Astrocyte of the cerebellum (primary cell): ENCODE measurements around the gene TREX2.

ENCODE experiments used
- DNase-seq: peaks from one replicate; pipeline ENCODE4 v3.0.0-alpha.2; 2011; ENCODE audit warnings: low read depth
- H3K4me3 ChIP-seq: 2 replicates; pipeline ENCODE4 v1.5.1; 2011; ENCODE audit warnings: mild to moderate bottlenecking, low read depth, low read length, moderate library complexity
- CTCF ChIP-seq: IDR thresholded peaks from 2 replicates; pipeline ENCODE4 v1.5.1; 2012; ENCODE audit warnings: low read length, low read depth, moderate library complexity, mild to moderate bottlenecking; ENCODE audit errors: missing control alignments
- in situ Hi-C: cut with HindIII; loops from 2 replicates; pipeline ENCODE4 v1.10.0; 2017; ENCODE audit warnings: low sequenced_read_pairs

The TREX2 gene

GRCh38 chrX:153445856-153446635 lies at the start of gene TREX2:
Gene TREX2, minus strand, starts transcription at chrX:153446056. Its CDS starts 626 bp downstream, at chrX:153445430.
- DNase-seq, result no peak
- in situ Hi-C loops, result no loop called here
- no peak for TF ChIP-seq CTCF

GRCh38 chrX:153495362-153495751 lies 49.5 kb upstream of the TREX2 start:
- in situ Hi-C loops, result no loop called here
- peak overlapping the region; percentile 51 for H3K4me3 ChIP-seq
- DNase-seq, result no peak
- TF ChIP-seq CTCF, result no peak

More at GRCh38 chrX:153445856-153446635, at the start of gene TREX2:
- H3K4me3 ChIP-seq, result no peak within 1 kb of the TSS

DNA sequence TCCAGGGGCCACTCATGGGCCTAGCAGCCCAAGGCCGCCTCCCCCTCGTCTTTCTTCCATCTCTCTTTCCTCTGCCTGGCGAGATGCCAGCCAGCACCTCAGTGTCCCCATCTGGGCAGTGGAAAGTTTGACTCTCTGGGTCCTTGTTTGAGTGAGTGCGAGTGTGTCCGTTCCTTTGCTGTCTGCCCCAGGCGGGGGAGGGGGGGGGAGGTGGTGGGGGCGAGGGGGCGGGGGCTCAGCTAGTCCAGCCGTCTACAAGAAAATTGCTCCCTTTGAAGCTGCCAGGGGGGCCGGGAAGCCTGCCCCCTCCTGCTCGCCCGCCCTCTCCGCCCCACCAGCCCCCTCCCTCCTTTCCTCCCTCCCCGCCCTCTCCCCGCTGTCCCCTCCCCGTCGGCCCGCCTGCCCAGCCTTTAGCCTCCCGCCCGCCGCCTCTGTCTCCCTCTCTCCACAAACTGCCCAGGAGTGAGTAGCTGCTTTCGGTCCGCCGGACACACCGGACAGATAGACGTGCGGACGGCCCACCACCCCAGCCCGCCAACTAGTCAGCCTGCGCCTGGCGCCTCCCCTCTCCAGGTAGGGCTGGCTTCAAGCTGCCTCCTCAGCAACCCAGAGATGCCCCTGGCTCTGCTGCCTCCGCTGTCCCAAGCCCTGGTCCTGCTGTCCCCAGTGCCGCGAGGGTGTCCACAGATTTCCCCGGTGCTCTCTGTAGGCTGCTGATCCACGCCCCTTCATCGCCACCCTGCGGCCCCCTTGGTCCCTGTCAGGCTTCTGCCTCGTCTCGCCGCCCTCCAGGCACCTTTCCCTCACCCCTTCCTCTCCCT lies 48.9 kb upstream of the TREX2 start, which contains the start of gene BGN:
BGN (plus strand) TSS at position 440 of the 821 bp plus-strand sequence. CDS start 9,652 bp downstream, outside the sequence.
- peak within 1 kb of the TSS; percentile 51 for H3K4me3 ChIP-seq
- peak; percentile 42 for TF ChIP-seq CTCF
- in situ Hi-C loops, result no loop called here
- no peak for DNase-seq

- in situ Hi-C loops, result no loop called here
- TF ChIP-seq CTCF, result no peak
- peak overlapping the region; percentile 12 for H3K4me3 ChIP-seq
- no peak for DNase-seq
Observed at GRCh38 chrX:153494061-153494460, 48.2 kb upstream of the TREX2 start.

- no peak for TF ChIP-seq CTCF
- no peak overlapping the region for H3K4me3 ChIP-seq
- no peak for DNase-seq
- in situ Hi-C loops, result no loop called here
Observed at GRCh38 chrX:153493085-153493484, 47.2 kb upstream of the TREX2 start.

GRCh38 chrX:153492543-153492942 lies 46.7 kb upstream of the TREX2 start:
- DNase-seq, result no peak
- in situ Hi-C loops, result no loop called here
- H3K4me3 ChIP-seq, result no peak overlapping the region
- TF ChIP-seq CTCF, result no peak
